A673 (cell line): ENCODE results near the gene PNMT.

Experiments used
- CTCF ChIP-seq: fragments of 300-800, 200-600 bp; sonication (generic); conservative IDR thresholded peaks from 2 replicates; pipeline ENCODE4 v1.5.1; 2017; ENCODE audit warnings: low read depth, mild to moderate bottlenecking, antibody characterized with exemption, low read length, moderate library complexity, mixed read lengths
- EZH2 ChIP-seq: fragments of 200-600 bp; sonication (generic); IDR thresholded peaks from 2 replicates; pipeline ENCODE4 v1.6.1; 2017; ENCODE audit warnings: borderline replicate concordance, low read depth, mild to moderate bottlenecking, mixed read lengths, antibody characterized with exemption, low read length; ENCODE audit not compliant: poor library complexity, severe bottlenecking

- TF ChIP-seq CTCF (no peak), EZH2 (no peak)
Observed at GRCh38 chr17:39663688-39664580, 4.3 kb upstream of the PNMT start.
